ENCODE results near the gene SNTG2.

DNA sequence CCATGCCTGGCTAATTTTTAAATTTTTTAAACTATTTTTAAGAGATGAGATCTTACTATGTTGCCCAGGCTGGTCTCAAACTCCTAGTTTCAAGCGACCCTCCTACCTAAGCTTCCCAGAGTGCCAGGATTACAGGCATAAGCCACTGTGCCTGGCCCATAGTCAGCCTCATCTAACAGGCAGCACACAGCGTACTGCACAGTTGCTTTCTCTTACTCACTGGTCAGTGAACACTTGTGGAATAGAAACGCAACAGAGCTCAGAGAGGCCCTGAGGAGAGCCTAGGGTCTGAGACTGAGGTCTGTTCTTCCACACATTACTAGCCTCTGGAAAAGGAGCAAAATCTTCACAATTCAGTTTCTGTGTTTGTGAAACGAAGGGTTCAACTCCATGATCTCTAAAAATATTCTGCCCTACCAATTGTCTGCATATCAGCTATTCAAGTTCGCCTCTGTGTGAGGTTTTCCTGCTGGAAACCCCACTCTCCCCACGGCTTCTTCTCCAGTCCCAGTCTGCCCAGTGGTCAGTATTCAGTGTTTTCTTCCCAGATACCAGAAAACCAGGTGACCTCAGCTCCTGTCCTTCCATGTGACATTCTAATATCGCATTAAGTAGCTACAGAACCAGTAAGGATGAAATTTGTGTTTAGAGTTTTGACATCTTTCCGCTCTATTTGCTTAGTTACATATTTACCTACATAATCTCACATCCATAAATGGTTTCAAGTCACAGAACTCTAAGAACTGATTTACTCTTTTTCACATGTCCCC lies 26.6 kb upstream of the SNTG2 start:
- TF ChIP-seq, protein P1, sequence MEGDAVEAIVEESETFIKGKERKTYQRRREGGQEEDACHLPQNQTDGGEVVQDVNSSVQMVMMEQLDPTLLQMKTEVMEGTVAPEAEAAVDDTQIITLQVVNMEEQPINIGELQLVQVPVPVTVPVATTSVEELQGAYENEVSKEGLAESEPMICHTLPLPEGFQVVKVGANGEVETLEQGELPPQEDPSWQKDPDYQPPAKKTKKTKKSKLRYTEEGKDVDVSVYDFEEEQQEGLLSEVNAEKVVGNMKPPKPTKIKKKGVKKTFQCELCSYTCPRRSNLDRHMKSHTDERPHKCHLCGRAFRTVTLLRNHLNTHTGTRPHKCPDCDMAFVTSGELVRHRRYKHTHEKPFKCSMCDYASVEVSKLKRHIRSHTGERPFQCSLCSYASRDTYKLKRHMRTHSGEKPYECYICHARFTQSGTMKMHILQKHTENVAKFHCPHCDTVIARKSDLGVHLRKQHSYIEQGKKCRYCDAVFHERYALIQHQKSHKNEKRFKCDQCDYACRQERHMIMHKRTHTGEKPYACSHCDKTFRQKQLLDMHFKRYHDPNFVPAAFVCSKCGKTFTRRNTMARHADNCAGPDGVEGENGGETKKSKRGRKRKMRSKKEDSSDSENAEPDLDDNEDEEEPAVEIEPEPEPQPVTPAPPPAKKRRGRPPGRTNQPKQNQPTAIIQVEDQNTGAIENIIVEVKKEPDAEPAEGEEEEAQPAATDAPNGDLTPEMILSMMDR (IDR thresholded peaks at IDR 0.05) = no peak
- no peak for TF ChIP-seq POLR2A (IDR thresholded peaks at IDR 0.05)

All from esophagus squamous epithelium (tissue), 4 donors.